ENCODE measurements around the gene KHDC4. TPM values are rescaled to one million over a fixed set of nuclear protein-coding genes. Genes with fewer than 3 reads are reported as not detected.

Gene KHDC4
- total RNA-seq: 14.6 and 18.6 TPM in 2 replicates

GRCh38 chr1:155934097-155934935, at the start of gene KHDC4:
Gene KHDC4 (minus strand): TSS chr1:155934413. CDS start chr1:155934373, 40 bp downstream.
- DNase-seq (ENCODE audit: low read depth in 2 of 2): peak; percentile 99

DNA sequence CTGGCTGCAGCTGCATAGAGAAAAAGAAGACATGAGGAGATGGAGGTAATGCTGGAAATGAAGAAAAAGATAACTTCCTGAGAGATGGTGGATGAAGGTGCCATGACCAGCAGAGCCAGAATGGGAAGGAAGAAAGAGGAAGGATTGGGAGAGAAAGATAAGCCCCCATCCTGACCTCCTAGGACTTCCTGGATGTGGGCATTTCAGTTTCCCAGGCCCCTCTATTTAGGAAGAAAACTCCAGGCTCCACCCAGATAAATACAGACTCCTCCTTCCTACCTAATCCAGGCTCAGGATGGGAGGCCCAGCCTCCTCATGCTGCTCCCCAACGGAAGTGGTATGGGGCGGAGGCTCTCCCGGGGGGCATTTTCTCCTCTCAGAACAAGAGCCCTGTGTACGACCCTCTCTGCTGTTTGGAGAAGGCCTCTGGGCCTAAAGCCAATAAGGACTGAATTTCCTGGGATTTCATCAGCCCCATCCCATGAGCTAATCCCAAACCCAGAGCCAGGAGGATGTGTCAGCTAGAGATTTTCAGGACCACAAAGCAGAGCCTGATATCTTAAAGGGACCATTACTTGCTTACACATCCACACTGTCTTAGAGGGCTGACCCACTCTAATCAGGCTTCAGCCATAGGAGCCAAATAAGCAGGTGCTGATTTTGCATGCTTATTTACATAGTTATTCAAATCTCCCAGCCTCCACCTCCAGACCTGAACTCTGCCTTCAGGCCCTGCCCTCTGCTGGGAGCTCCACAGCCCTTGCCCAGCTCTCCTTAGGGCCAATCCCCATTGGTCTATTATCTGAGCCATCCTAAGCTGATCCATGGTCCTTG, 49.2 kb upstream of the KHDC4 start:
- peak in 1 of 2 donors; percentile 46 for DNase-seq (ENCODE audit: low read depth in 2 of 2)

DNA sequence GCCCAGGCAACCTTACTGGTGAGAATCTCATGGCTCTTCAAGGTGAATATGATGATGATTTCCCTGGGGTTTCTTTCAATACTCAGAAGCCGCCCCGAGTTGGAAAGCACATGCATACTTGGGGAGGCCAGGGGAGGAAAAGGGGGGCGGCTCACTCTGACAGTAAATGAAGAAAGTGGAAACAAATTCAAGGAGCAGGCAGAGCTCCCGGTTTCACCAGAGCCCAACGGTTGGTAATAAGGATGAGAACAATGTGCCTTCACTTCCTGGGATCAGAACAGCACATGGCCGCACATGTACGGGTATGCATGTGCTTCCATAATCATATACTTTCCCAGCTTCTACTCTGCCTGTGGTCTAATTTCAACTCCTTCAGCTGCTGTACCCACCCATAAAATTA, 47.9 kb upstream of the KHDC4 start:
- no peak for DNase-seq (ENCODE audit: low read depth in 2 of 2)

DNA sequence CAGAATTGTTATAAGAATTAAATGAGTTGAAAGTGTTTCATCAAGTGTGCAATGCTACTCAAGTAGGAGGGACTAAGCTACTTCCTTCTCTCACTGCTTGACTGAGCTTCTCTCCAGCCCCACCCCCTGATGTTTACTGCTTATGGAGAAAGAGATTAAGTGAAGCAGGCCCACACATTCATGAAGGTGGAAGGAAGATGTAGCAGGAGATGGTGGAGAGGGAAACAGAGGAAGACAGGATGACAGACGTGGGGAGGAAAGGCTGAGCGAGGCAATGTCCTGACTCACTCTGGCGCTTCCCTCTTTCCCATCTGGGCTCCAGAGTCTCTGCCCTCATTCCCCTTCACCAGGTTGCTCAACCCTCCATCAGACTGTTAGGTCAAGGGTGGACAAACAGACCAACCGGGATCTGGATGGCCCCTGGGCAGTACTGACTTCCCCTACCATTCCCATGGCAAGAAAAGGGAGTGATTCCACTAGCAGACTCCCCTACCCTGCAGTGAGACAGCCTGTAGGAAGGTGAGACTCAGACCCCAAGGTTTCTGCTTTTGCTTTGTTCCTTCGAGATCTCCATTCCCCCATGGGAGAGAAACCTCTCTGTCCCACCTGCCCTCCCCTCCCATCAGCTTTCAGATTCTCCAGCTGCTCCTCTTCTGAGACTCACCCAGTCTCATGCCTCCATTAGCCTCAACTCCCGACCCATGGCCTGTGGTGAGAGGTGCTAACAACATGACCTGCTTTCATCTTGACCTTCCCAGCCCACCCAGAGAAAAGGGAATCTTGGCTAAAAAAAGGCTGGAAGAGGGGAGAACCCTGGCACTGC, 47.3 kb upstream of the KHDC4 start:
- DNase-seq (ENCODE audit: low read depth in 2 of 2): peak; percentile 58 to 75

GRCh38 chr1:155979597-155980343, 45.6 kb upstream of the KHDC4 start:
- no peak for DNase-seq (ENCODE audit: low read depth in 2 of 2)

- DNase-seq (ENCODE audit: low read depth in 2 of 2): no peak
These were observed 44.8 kb upstream of the KHDC4 start for GRCh38 chr1:155978973-155979429.

- DNase-seq (ENCODE audit: low read depth in 2 of 2): peak in 1 of 2 donors; percentile 55
These were observed 44.2 kb upstream of the KHDC4 start, which contains the start of gene ARHGEF2 for GRCh38 chr1:155978325-155978972. Gene ARHGEF2 (minus strand): TSS chr1:155978547. CDS start chr1:155978427, 120 bp downstream.

- peak in 1 of 2 donors; percentile 45 for DNase-seq (ENCODE audit: low read depth in 2 of 2)
These were observed 43.6 kb upstream of the KHDC4 start for GRCh38 chr1:155977690-155978324.

DNA sequence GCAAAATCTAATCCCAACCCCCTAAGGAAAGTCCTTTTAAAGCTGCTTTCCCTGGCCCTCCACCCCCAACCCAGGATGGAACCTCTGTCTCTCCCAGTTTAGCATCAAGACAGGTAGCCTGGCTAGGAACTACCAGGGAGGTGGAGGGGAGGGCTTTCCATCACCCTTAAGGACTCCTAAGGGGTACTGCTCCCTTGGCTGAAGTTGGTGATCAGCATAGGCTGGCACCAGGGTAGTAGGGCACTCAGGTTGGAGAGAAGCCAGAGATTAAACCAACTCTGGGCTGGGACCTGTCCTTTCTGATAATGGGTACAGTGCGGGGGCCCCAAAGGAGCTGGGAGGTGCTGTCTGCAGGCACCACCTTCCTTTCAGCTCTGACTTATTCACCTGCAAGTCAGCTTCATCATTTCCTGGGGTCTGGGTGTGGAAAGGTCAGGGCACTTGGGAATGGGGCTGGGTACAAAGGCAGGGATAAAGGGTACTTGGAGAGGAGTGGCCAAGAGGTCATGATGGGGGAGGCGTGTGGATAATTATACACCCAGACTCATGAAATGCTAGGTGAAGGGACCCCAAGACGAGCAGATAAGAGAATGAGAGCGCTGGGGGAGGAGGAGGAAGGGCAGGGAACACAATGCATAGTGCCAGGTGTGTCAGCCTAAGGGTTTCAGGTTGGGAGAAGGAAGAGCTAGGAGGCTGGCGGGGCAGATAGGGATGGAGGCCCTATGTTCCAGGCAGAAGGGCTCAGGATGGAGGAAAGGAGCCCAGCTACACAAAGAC, 42.9 kb upstream of the KHDC4 start:
- no peak for DNase-seq (ENCODE audit: low read depth in 2 of 2)

GRCh38 chr1:155976062-155976912, 42.1 kb upstream of the KHDC4 start:
- DNase-seq (ENCODE audit: low read depth in 2 of 2): no peak

GRCh38 chr1:155975375-155976061, 41.3 kb upstream of the KHDC4 start:
- no peak for DNase-seq (ENCODE audit: low read depth in 2 of 2)

DNA sequence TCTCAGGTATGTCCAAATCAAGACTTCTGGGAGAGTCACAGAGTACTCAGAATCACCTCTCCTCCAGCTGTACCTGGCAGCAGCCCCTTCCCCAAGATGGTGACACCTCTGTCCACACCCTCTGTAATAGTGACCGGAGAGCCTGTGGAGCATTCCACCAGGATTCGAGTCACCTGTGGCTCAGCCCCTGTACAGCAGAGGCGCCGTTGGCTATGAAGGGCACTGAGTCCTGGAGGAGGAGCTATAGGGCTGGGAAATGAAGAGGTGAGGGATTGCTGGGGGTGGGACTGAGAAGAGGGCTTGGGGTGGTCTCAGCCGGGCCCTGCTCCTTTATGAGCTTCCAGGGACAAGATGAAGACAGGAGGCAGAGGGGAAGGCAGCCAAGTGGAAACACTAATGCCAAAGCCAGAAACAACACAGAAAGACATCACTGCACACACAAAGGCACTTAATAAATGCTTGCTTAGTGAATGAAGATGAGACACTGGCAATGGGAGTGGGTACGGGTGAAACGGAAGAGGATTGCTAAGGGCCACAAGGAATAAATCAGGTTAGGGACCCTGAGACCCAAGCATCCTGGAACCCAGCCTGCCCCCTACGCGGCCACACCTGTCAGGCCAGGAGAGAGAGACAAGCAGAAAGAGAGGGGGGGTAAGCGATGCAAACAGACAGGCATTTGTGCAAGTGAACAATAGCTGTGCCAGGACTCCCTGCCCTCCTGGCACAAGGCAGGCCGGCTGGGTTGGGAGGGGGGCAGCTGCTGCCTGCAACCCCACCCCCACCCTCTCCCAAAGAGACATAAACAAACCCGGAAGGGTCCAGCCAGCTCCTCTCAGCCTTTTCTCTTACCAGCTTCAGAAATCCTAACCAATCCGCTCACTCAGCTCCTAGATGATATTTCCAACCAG, 40.2 kb upstream of the KHDC4 start:
- no peak for DNase-seq (ENCODE audit: low read depth in 2 of 2)

GRCh38 chr1:155973723-155974122, 39.5 kb upstream of the KHDC4 start:
- DNase-seq (ENCODE audit: low read depth in 2 of 2): no peak

DNA sequence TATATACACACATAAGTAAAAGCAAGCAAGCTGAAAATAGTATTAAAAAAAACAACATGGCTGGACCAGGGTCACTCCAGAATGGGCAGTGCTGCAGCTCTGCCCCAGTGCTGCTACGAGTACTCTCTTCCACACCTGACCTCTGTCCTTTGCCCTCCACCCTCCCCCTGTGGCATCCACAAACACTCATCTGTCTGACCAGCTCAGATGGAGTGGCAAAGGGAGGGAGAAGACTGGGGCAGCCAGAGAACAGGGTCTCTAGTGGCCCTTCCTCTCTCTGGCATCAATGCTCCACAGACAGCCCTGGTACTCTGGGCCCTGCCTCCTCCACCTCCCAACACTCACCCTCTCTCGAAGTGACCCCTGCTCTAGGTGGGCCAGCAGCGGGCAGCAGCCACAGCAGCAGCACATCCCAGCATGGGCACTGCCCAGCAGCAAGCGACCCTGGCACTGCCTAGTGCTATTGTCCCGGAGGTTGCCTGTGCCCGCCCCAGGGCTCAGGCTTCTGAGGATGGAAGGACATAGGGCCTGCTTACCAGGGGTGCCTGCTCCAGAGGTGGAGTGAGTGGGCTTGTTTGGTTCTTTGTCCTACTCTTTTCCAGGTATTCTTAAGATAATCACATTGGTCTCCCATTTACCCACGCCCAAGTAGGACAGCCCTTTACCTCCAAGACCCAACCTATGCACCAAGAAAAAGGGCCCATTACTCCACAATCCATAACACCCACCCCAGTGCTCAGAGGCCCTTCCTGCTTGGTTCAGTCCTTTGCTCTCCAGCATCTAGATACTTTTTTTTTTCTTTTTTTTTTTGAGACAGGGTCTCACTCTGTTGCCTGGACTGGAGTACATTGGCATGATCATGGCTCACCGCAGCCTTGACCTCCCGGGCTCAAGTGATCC, 37.9 kb upstream of the KHDC4 start:
- DNase-seq (ENCODE audit: low read depth in 2 of 2): no peak

DNA sequence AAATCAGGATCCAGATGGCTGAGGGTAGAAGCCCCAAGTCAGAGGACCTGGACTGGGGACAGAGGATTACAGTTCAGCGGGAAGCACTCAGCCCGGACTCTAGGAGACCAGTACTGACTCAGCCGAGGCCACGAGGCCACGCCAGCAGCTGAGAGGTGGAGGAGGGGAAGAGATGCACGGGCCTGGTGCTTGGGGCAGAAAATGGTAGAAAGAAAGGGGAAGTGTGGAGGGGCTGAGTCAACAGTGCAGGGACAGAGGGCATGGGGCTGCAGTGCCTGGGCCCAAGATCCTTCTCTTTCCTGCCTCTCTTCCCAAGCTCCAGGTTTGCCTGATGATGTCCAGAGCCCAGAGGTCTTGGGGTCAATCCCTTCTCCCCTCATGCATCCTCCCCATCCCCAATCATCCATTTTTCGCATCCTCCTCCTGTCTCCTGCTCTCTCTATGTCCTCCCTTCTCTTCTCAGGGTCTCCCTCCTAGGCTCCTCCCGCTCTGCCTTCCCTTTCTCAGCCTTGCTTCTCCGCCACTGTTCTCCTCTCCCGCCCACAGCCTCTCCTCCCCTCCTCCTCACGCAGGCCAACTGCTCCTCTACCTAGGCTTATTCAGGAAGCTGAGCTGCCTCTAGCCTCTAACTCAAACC, 36.4 kb upstream of the KHDC4 start:
- DNase-seq (ENCODE audit: low read depth in 2 of 2): peak in 1 of 2 donors; percentile 87
